ENCODE results near the gene TANC1. TPM values are rescaled to one million over a fixed set of nuclear protein-coding genes. Genes with fewer than 3 reads are reported as not detected.
A peak's percentile ranks its signal among the peaks of the same experiment; 100 is the strongest.

The TANC1 gene
- total RNA-seq, 2 donors from 2014 or later = 70.1 to 86.1 TPM

- TF ChIP-seq, protein P1, sequence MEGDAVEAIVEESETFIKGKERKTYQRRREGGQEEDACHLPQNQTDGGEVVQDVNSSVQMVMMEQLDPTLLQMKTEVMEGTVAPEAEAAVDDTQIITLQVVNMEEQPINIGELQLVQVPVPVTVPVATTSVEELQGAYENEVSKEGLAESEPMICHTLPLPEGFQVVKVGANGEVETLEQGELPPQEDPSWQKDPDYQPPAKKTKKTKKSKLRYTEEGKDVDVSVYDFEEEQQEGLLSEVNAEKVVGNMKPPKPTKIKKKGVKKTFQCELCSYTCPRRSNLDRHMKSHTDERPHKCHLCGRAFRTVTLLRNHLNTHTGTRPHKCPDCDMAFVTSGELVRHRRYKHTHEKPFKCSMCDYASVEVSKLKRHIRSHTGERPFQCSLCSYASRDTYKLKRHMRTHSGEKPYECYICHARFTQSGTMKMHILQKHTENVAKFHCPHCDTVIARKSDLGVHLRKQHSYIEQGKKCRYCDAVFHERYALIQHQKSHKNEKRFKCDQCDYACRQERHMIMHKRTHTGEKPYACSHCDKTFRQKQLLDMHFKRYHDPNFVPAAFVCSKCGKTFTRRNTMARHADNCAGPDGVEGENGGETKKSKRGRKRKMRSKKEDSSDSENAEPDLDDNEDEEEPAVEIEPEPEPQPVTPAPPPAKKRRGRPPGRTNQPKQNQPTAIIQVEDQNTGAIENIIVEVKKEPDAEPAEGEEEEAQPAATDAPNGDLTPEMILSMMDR (IDR thresholded peaks at IDR 0.05) = no peak
- ATAC-seq (ENCODE audit: insufficient number of reproducible peaks, low FRiP score, low read depth) (no peak), DNase-seq (ENCODE audit: low spot score) (no peak)
- H3K27me3 ChIP-seq (replicated peaks; ENCODE audit: insufficient read depth) = no peaks in the 10 kb centered on the region
- H3K9me3 ChIP-seq = no peaks in the 10 kb centered on the region
- no peaks in the 10 kb centered on the region for H3K36me3 ChIP-seq
- no peak overlapping the region for H3K4me3 ChIP-seq
- H3K4me1 ChIP-seq (ENCODE audit: control insufficient read depth in 1 of 2, low read depth in 2 of 2) = peaks cover 0 to 28% of the 10 kb centered on the region in 2 donors
- H3K27ac ChIP-seq = no peak overlapping the region
These were observed 141.1 kb downstream of the TANC1 start for GRCh38 chr2:159109517-159109916.

- Histone ChIP-seq H3K36me3 (no peaks in the 10 kb centered on the region), H3K27me3 (replicated peaks; ENCODE audit: insufficient read depth) (no peaks in the 10 kb centered on the region), H3K9me3 (no peaks in the 10 kb centered on the region), H3K27ac (no peak overlapping the region), H3K4me3 (no peak overlapping the region), H3K4me1 (ENCODE audit: control insufficient read depth in 1 of 2, low read depth in 2 of 2) (peaks cover 0 to 32% of the 10 kb centered on the region in 2 donors)
- TF ChIP-seq, protein P1 (IDR thresholded peaks at IDR 0.05) = no peak
- DNase-seq (ENCODE audit: low spot score) (no peak), ATAC-seq (ENCODE audit: insufficient number of reproducible peaks, low FRiP score, low read depth) (no peak)
These were observed 142.3 kb downstream of the TANC1 start for GRCh38 chr2:159110784-159111183.

GRCh38 chr2:159111346-159111927 is 143.0 kb downstream of the TANC1 start:
- peak; percentile 61 for ATAC-seq (ENCODE audit: insufficient number of reproducible peaks, low FRiP score, low read depth)
- H3K4me3 ChIP-seq = no peak overlapping the region
- TF ChIP-seq, protein P1 (IDR thresholded peaks at IDR 0.05) = no peak

GRCh38 chr2:159114835-159115234 is 146.4 kb downstream of the TANC1 start:
- ATAC-seq (ENCODE audit: insufficient number of reproducible peaks, low FRiP score, low read depth) (no peak), DNase-seq (ENCODE audit: low spot score) (no peak)
- Histone ChIP-seq H3K4me3 (no peak overlapping the region), H3K4me1 (ENCODE audit: control insufficient read depth in 1 of 2, low read depth in 2 of 2) (peaks cover 0 to 36% of the 10 kb centered on the region in 2 donors), H3K27me3 (replicated peaks; ENCODE audit: insufficient read depth) (no peaks in the 10 kb centered on the region), H3K27ac (no peak overlapping the region), H3K9me3 (no peaks in the 10 kb centered on the region), H3K36me3 (no peaks in the 10 kb centered on the region)
- TF ChIP-seq, protein P1 (IDR thresholded peaks at IDR 0.05) = no peak

More at GRCh38 chr2:159111346-159111927, 143.0 kb downstream of the TANC1 start:
- Histone ChIP-seq H3K4me1 (ENCODE audit: control insufficient read depth in 1 of 2, low read depth in 2 of 2) (peaks cover 0 to 29% of the 10 kb centered on the region in 2 donors), H3K36me3 (no peaks in the 10 kb centered on the region), H3K9me3 (no peaks in the 10 kb centered on the region), H3K27ac (no peak overlapping the region), H3K27me3 (replicated peaks; ENCODE audit: insufficient read depth) (no peaks in the 10 kb centered on the region)
- DNase-seq (ENCODE audit: low spot score) = no peak

DNA sequence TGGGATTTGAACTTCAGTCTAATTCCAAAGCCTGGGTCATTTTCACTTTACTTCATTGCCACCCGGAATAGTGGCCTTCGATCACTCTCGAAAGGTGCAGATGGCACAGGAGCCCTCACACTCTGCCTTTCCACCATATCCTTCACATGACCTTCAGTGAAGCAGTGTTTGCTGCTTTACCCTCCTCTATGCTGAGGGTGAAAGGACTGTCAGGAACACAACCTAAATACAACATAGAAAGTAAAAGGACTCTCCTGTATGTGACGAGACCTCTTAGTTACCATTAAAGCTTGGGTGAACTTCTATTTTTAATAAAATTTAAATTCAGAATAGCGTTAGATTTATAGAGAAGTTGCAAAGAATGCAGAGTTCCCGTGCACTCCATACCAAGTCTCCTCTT is 148.5 kb downstream of the TANC1 start:
- ATAC-seq (ENCODE audit: insufficient number of reproducible peaks, low FRiP score, low read depth) (no peak), DNase-seq (ENCODE audit: low spot score) (no peak)
- no peaks in the 10 kb centered on the region for H3K27me3 ChIP-seq (replicated peaks; ENCODE audit: insufficient read depth)
- TF ChIP-seq, protein P1 (IDR thresholded peaks at IDR 0.05) = no peak
- H3K27ac ChIP-seq = no peak overlapping the region
- no peak overlapping the region for H3K4me3 ChIP-seq
- H3K4me1 ChIP-seq (ENCODE audit: control insufficient read depth in 1 of 2, low read depth in 2 of 2) = peaks cover 0 to 27% of the 10 kb centered on the region in 2 donors
- H3K36me3 ChIP-seq = no peaks in the 10 kb centered on the region
- H3K9me3 ChIP-seq = no peaks in the 10 kb centered on the region

Measured in thoracic aorta (tissue), 2 donors.